GM21529 (cell line): Measurements from ENCODE around the gene KCNH2.
"Not testable (repeated sequence)": the region's sequence is repeated elsewhere in the genome, so short reads cannot be mapped to it uniquely, and the experiment has no call there.

Experiments
- ATAC-seq: cut with Tn5 transposase; IDR thresholded peaks from one replicate; pipeline ENCODE4 v1.9.1; 2021; ENCODE audit not compliant: unreplicated experiment

Gene KCNH2

DNA sequence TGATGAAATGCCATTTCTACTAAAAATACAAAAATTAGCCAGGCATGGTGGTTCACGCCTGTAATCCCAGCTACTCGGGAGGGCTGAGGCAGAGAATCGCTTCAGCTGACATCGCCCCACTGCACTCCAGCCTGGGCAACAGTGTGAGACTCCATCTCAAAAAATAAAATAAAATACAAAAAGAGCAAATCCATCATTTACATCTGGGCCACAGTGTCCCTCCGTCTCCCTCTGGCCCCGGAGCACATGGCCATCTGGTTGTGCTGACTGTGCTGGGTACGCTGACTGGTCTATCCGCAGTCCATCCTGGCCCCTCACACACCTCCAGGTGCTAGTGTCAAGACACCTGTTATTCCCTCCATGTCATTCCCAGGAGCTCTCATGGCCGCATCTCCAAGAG lies 42.1 kb downstream of the KCNH2 start:
- no peak for ATAC-seq

- ATAC-seq = no peak
These were observed 43.0 kb downstream of the KCNH2 start for GRCh38 chr7:150935149-150935548.

- no peak for ATAC-seq
These were observed 43.9 kb downstream of the KCNH2 start for GRCh38 chr7:150934045-150934766.

GRCh38 chr7:150931199-150931869 lies 46.8 kb downstream of the KCNH2 start:
- no peak for ATAC-seq

DNA sequence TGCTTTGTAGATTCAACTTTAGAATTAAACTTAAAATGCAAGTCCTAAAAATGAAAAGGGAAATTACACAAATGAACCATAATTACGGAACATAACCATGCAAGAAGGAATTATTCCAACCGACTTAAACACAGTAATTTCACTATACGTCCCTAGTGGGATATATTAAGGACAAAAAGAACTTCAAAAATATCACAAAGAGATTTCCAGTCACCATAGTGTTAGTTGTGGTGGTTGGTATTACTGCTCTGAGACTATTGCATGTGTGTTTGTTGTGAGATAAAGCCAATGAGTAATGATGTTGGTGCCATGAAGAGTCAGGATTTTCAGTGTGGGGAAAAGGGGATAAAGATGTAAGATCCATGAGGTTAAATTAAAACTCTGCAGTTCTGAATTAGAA lies 49.6 kb downstream of the KCNH2 start:
- ATAC-seq = no peak

- no peak for ATAC-seq
These were observed 50.2 kb downstream of the KCNH2 start for GRCh38 chr7:150927956-150928344.

DNA sequence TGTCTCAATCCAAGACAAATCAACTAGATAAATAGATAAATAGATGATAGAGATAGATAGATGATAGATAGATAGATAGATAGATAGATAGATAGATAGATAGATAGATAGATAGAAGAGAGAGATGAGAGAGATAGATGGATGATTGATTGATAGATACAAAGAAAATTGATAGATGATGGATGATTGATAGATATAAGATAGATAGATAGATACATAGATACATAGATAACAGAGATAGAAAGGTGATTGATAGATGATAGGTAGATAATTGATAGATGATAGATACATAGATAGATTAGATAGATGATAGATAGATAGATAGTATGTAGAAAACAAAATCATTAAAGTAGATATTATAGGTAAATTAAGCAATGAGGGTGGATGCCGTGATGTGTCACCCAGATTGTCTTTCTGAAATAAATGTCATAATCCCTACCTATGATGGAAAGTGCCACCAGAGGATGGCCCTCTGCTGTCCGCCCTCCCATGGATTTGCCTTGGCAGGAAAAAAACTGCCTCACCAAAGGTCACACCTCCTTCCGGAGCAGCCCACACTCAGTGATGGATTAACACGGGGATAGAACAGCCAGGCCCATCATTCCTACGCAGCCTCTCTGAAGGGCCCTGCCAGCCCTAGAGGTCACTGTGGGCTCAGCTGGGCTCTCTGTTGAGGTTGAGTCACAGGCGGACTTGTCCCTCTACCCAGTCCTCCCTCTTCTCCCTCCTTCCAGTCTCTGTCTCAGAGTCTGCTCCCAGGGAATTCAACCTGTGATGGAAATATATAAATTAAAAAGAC lies 50.8 kb downstream of the KCNH2 start:
- ATAC-seq = no peak

- ATAC-seq = no peak
These were observed 52.1 kb downstream of the KCNH2 start for GRCh38 chr7:150926066-150926465.

DNA sequence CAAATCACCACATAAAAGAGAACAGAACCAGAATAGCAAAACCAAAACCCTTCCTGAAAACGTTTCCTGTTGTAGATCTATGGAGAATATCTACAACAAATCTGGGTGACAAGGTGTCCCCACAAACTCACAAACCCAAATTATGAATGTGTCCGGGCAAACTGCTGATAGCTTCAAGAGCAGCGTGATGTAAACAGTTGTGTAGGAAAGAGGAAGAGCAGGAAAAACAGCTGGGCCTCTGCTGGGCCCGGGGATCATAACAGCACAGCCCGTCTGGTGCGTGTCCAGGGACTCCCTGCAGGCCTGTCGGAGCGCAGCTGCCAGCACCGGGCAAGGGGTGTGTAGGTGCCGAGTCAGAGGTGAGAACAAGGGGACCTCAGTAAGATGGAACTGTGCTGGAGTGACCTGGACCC lies 53.7 kb downstream of the KCNH2 start:
- no peak for ATAC-seq

- no peak for ATAC-seq
These were observed 54.3 kb downstream of the KCNH2 start for GRCh38 chr7:150923802-150924201.

GRCh38 chr7:150923196-150923595 lies 54.9 kb downstream of the KCNH2 start:
- no peak for ATAC-seq

DNA sequence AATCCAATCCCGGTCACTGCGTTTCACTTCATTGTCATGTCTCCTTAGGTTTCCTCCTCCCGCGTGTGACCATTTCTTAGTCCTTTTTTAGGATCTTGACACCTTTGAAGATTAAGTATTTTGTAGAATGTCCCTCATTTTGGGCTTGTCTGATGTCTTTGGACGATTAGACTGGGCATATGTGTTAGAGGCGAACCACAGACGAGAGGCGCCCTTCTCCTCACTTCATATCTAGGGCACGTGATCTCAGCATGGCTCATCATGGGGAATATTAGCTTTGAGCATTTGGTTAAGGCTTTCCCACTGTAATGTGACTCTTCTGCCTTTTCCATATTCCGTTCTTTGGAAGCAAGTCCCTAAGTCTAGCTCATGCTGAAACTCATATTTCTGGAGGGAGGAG lies 59.0 kb downstream of the KCNH2 start:
- no peak for ATAC-seq

GRCh38 chr7:150918378-150918777 lies 59.7 kb downstream of the KCNH2 start:
- no peak for ATAC-seq

- ATAC-seq = no peak
These were observed 60.2 kb downstream of the KCNH2 start for GRCh38 chr7:150917969-150918368.

DNA sequence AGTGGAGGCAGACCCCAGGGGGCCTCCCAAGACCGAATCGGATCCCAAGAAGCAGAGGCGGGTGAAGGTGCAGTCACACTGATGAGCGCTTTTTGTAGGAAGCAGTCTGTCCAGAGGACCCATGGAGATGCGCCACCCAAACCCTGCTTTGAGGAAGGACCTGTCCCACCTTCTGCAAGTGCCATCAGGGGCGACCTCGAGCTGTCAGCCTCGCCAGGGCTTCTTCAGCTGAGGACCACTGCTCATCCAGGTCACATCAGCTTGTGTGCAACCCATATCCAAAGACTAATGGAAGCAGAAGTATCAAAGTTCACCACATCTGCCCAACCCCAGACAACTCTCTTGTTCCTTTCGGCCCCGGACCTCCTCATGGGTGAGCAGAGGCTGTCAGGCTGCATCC lies 61.5 kb downstream of the KCNH2 start:
- ATAC-seq = no peak

DNA sequence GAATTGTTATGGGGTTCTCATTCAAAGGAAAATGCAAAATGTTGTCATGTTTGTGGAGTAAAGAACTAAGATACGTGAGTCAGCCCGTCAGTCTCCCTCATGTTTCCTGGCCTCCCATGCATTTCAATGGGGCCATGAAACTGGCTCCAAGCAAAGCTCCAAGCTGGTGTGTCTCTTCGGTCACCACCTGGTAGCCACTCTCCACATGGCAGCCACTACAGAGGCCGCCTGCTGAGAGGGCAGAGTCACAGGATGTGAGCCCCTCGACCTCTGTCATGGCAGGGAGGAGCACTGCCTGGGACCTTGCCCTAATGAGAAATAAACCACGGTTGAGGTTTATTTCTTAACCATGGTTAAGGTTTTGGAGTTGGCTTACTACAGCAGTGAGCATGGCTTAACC lies 63.2 kb downstream of the KCNH2 start:
- ATAC-seq = no peak

- no peak for ATAC-seq
These were observed 63.9 kb downstream of the KCNH2 start for GRCh38 chr7:150914196-150914595.

DNA sequence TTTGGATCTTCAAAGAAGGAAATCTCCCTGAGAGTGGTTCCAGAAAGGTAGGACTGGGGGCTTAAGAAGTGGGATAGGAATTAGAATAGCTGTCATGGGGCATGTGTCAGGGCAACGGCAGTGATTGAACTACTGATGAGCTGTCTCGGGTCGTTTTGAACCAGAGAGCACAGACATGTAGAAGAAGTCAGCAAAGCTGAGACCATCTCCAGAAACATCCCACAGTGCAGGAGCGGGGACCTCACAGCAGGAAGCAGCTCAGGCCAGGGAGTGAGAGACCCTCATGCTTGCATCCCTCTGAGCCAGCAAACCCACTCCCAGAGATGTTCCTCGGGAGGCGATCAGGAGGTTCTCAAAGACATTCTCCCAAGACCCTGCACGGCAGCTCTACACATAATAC lies 65.7 kb downstream of the KCNH2 start:
- no peak for ATAC-seq

DNA sequence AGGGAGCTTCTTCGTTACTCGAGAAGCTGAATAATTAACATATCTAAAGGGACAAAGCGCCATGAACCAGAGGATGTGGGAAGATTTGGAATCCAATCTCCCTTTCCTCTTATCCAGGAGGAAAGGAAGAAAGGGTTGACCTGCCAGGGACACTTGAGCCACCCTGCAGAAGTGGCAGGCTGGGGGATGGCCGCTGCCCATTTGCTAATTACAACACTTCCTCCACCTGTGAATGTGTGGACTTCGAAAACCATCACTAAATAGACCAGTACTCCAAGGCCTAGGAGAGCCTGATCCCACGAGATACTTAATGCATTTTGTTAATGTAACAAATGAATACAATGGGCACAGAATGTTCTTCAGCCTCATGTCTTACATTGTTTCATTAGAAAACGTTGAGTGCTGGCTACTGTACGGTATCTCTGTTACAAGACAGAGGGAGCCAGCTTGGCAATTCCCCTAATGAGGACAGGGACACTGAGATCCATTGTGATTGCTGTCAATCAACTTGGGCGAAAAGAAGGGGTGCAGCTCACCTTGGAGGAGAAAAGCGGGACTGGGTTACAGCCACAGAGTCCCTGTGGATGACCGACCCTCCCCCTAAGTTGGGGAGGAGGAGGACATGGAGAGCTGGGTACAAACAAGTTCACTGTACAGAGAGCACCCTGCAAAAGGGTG lies 66.4 kb downstream of the KCNH2 start:
- ATAC-seq = no peak

- ATAC-seq = no peak
These were observed 67.1 kb downstream of the KCNH2 start for GRCh38 chr7:150910996-150911422.

- not testable (repeated sequence) for ATAC-seq
These were observed 67.7 kb downstream of the KCNH2 start for GRCh38 chr7:150910305-150910995.
